T-helper 17 cell (primary cell): Measurements from ENCODE around the gene MEIG1. TPM values are rescaled to one million over a fixed set of nuclear protein-coding genes. Genes with fewer than 3 reads are reported as not detected.
"Not testable (repeated sequence)": the region's sequence is repeated elsewhere in the genome, so short reads cannot be mapped to it uniquely, and the experiment has no call there.

Experiments
- ATAC-seq: fragments of 150-1000 bp; cut with Tn5 transposase; 2 replicates; pipeline ENCODE4 v1.10.0; 2021; ENCODE audit warnings: mild to moderate bottlenecking, moderate library complexity
- DNase-seq, 3 donors: peaks; one replicate each; pipeline versions ENCODE4 v3.0.0 to v3.0.0-alpha.2; 2020 to 2021
- H3K9me3 ChIP-seq: one replicate; pipeline ENCODE4 v1.7.0; 2013; ENCODE audit warnings: low read length, mild to moderate bottlenecking; ENCODE audit not compliant: control insufficient read depth, poor library complexity, severe bottlenecking
- H3K27ac Mint-ChIP-seq: one replicate; pipeline ENCODE4 v1.8.0; 2022; ENCODE audit warnings: mild to moderate bottlenecking, moderate library complexity, mixed read lengths
- H3K27me3 Mint-ChIP-seq: one replicate; pipeline ENCODE4 v1.8.0; 2022; ENCODE audit warnings: mixed read lengths
- H3K36me3 Mint-ChIP-seq: one replicate; pipeline ENCODE4 v1.8.0; 2022; ENCODE audit warnings: low read depth, mixed read lengths
- H3K4me1 Mint-ChIP-seq: one replicate; pipeline ENCODE4 v1.8.0; 2022; ENCODE audit warnings: mild to moderate bottlenecking, mixed read lengths
- H3K4me3 Mint-ChIP-seq: one replicate; pipeline ENCODE4 v1.8.0; 2022; ENCODE audit warnings: mild to moderate bottlenecking, moderate library complexity, mixed read lengths
- total RNA-seq, 4 donors: library from RNA in 2 of 4; stranded (reverse) in 2 of 4; gene quantifications; one replicate each; pipeline ENCODE4 v1.2.3 and lab custom pipeline; 2022 to 2026

The MEIG1 gene
- total RNA-seq, 2 donors from 2014 or later: not detected

- not testable (repeated sequence) for H3K27ac Mint-ChIP-seq, H3K4me3 Mint-ChIP-seq, H3K36me3 Mint-ChIP-seq, DNase-seq, ATAC-seq, H3K9me3 ChIP-seq
- peaks cover 12% of the 10 kb centered on the region for H3K4me1 Mint-ChIP-seq
- peaks cover 37% of the 10 kb centered on the region for H3K27me3 Mint-ChIP-seq
Observed at GRCh38 chr10:14974153-14974998, 15.2 kb downstream of the MEIG1 start.

GRCh38 chr10:14975672-14976273 is 16.6 kb downstream of the MEIG1 start:
- Mint-ChIP-seq H3K27me3 (peaks cover 31% of the 10 kb centered on the region), H3K4me3 (no peak overlapping the region), H3K36me3 (no peaks in the 10 kb centered on the region), H3K4me1 (peaks cover 9% of the 10 kb centered on the region), H3K27ac (no peak overlapping the region)
- H3K9me3 ChIP-seq: no peaks in the 10 kb centered on the region
- ATAC-seq (no peak), DNase-seq (no peak)

GRCh38 chr10:14982744-14983143 is 23.6 kb downstream of the MEIG1 start:
- no peak for DNase-seq
- H3K36me3 Mint-ChIP-seq: peaks cover 2% of the 10 kb centered on the region
- peaks cover 22% of the 10 kb centered on the region for H3K27me3 Mint-ChIP-seq
- no peak for ATAC-seq
- no peaks in the 10 kb centered on the region for H3K9me3 ChIP-seq
- peaks cover 2% of the 10 kb centered on the region for H3K4me1 Mint-ChIP-seq
- H3K4me3 Mint-ChIP-seq: no peak overlapping the region
- no peak overlapping the region for H3K27ac Mint-ChIP-seq

- H3K27me3 Mint-ChIP-seq: peaks cover 16% of the 10 kb centered on the region
- not testable (repeated sequence) for H3K9me3 ChIP-seq, H3K36me3 Mint-ChIP-seq
Observed at GRCh38 chr10:14989552-14989951, 30.4 kb downstream of the MEIG1 start.

GRCh38 chr10:14991035-14991749 is 32.0 kb downstream of the MEIG1 start:
- peak in 1 of 3 donors; percentile 41 for DNase-seq
- H3K9me3 ChIP-seq, H3K4me1 Mint-ChIP-seq, H3K4me3 Mint-ChIP-seq, H3K36me3 Mint-ChIP-seq, ATAC-seq: not testable (repeated sequence)
- H3K27me3 Mint-ChIP-seq: peaks cover 19% of the 10 kb centered on the region
- peak overlapping the region; percentile 16 for H3K27ac Mint-ChIP-seq

More at GRCh38 chr10:14989552-14989951, 30.4 kb downstream of the MEIG1 start:
- peak overlapping the region; percentile 29 for H3K27ac Mint-ChIP-seq
- H3K4me3 Mint-ChIP-seq: peak overlapping the region; percentile 50
- not testable (repeated sequence) for H3K4me1 Mint-ChIP-seq, DNase-seq, ATAC-seq

GRCh38 chr10:14992336-14992735 is 33.1 kb downstream of the MEIG1 start:
- not testable (repeated sequence) for H3K9me3 ChIP-seq, H3K4me3 Mint-ChIP-seq, H3K36me3 Mint-ChIP-seq, ATAC-seq, H3K27ac Mint-ChIP-seq, H3K4me1 Mint-ChIP-seq, DNase-seq
- peaks cover 11% of the 10 kb centered on the region for H3K27me3 Mint-ChIP-seq

- not testable (repeated sequence) for H3K9me3 ChIP-seq, H3K4me1 Mint-ChIP-seq, H3K27ac Mint-ChIP-seq, DNase-seq, H3K36me3 Mint-ChIP-seq, H3K4me3 Mint-ChIP-seq, ATAC-seq
- peaks cover 11% of the 10 kb centered on the region for H3K27me3 Mint-ChIP-seq
Observed at GRCh38 chr10:14993500-14994455, 34.6 kb downstream of the MEIG1 start.

GRCh38 chr10:14995964-14996565 is 36.9 kb downstream of the MEIG1 start:
- no peak for ATAC-seq
- Mint-ChIP-seq H3K4me3 (no peak overlapping the region), H3K4me1 (peaks cover 5% of the 10 kb centered on the region), H3K27ac (no peak overlapping the region), H3K27me3 (peaks cover 11% of the 10 kb centered on the region), H3K36me3 (no peaks in the 10 kb centered on the region)
- H3K9me3 ChIP-seq: no peaks in the 10 kb centered on the region
- DNase-seq: no peak

- not testable (repeated sequence) for H3K36me3 Mint-ChIP-seq, H3K9me3 ChIP-seq, ATAC-seq, H3K27ac Mint-ChIP-seq, H3K4me1 Mint-ChIP-seq, H3K4me3 Mint-ChIP-seq, DNase-seq, H3K27me3 Mint-ChIP-seq
Observed at GRCh38 chr10:15013530-15013929, 54.3 kb downstream of the MEIG1 start.

- no peaks in the 10 kb centered on the region for H3K27me3 Mint-ChIP-seq
- no peaks in the 10 kb centered on the region for H3K36me3 Mint-ChIP-seq
- H3K4me1 Mint-ChIP-seq: no peaks in the 10 kb centered on the region
- H3K9me3 ChIP-seq: no peaks in the 10 kb centered on the region
- no peak overlapping the region for H3K27ac Mint-ChIP-seq
- ATAC-seq (no peak), DNase-seq (no peak)
- H3K4me3 Mint-ChIP-seq: no peak overlapping the region
Observed at GRCh38 chr10:15015451-15015850, 56.3 kb downstream of the MEIG1 start.

- not testable (repeated sequence) for H3K4me1 Mint-ChIP-seq, ATAC-seq, H3K36me3 Mint-ChIP-seq, DNase-seq, H3K9me3 ChIP-seq, H3K27ac Mint-ChIP-seq, H3K4me3 Mint-ChIP-seq, H3K27me3 Mint-ChIP-seq
Observed at GRCh38 chr10:15020966-15021365, 61.8 kb downstream of the MEIG1 start.
